Measurements from ENCODE around the gene DDHD1.
"Not testable (repeated sequence)": the region's sequence is repeated elsewhere in the genome, so short reads cannot be mapped to it uniquely, and the experiment has no call there.

DDHD1 gene

GRCh38 chr14:53137568-53138203 is 15.4 kb downstream of the DDHD1 start:
- Mint-ChIP-seq H3K4me1 (ENCODE audit: low read depth) (peaks cover 49% of the 10 kb centered on the region), H3K27me3 (no peaks in the 10 kb centered on the region), H3K36me3 (ENCODE audit: low read depth) (peaks cover 70% of the 10 kb centered on the region), H3K4me3 (no peak overlapping the region), H3K27ac (no peak overlapping the region), H3K9me3 (peaks cover 26% of the 10 kb centered on the region)

DNA sequence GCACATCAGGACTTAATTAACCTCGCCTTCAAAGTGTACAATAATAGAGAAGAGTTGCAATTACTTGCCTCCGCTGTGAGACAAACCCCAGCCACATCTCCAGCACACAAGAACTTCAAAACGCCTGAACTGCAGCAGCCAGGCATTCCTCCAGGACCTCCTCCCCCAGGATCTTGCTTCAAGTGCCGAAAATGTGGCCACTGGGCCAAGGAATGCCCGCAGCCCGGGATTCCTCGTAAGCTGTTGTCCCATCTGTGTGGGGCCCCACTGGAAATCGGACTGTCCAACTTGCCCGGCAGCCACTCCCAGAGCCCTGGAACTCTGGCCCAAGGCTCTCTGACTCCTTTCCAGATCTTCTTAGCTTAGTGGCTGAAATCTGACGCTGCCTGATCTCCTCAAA is 22.6 kb downstream of the DDHD1 start:
- not testable (repeated sequence) for H3K36me3 Mint-ChIP-seq (ENCODE audit: low read depth); H3K27ac Mint-ChIP-seq
- H3K4me1 Mint-ChIP-seq (ENCODE audit: low read depth), result peaks cover 34% of the 10 kb centered on the region

DNA sequence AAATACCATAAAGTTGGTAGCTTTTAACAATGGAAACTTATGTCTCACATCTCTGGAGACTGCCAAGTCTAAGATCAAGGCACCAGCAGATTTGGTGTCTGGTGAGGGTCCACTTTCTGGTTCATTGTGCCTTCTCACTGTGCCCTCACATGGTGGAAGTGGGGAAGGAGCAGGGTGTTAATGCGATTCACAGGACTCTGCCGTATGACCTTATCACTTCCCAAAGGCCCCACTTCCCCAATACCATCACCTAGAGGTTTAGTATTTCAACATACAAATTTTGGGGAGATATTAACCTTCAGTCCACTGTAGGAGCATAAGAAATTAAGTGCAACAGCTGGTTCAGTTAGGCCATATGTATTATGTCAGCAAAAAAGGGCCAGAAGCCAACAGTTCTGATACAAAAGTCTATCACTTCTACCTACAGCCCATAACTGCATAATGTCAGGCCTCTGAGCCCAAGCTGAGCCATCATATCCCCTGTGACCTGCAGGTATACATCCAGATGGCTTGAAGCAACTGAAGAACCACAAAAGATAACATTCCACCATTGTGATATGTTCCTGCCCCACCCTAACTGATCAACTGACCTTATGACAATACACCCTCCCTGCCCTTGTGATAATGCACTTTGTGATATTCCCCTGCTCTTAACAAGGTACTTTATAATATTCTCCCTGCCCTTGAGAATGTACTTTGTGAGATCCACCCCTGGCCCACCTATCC is 24.7 kb downstream of the DDHD1 start:
- peaks cover 13% of the 10 kb centered on the region for H3K9me3 Mint-ChIP-seq
- H3K4me3 Mint-ChIP-seq, result no peak overlapping the region
- H3K36me3 Mint-ChIP-seq (ENCODE audit: low read depth), result peaks cover 2% of the 10 kb centered on the region
- peak overlapping the region; percentile 70 for H3K27ac Mint-ChIP-seq
- H3K27me3 Mint-ChIP-seq, result no peaks in the 10 kb centered on the region
- peaks cover 36% of the 10 kb centered on the region for H3K4me1 Mint-ChIP-seq (ENCODE audit: low read depth)

More for the DNA sequence above, 22.6 kb downstream of the DDHD1 start:
- not testable (repeated sequence) for H3K27me3 Mint-ChIP-seq, H3K4me3 Mint-ChIP-seq
- H3K9me3 Mint-ChIP-seq, result peaks cover 13% of the 10 kb centered on the region

DNA sequence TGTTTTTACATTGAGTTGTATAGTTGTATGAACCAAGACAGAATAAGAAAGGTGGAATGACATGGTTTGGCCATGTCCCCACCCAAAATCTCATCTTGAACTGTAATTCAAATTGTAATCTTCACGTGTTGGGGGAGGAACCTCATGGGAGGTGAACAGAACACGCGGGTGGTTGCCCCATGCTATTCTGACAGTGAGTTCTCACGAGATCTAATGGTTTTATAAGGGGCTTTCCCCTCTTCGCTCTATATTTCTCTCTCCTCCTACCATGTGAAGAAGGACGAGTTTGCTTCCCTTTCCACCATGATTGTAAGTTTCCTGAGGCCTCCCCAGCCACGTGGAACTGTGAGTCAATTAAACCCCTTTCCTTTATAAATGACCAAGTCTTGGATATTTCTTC is 25.3 kb downstream of the DDHD1 start:
- Mint-ChIP-seq H3K4me1 (ENCODE audit: low read depth) (peaks cover 36% of the 10 kb centered on the region), H3K36me3 (ENCODE audit: low read depth) (peaks cover 4% of the 10 kb centered on the region), H3K27ac (peak overlapping the region; percentile 70), H3K4me3 (peak overlapping the region; percentile 58), H3K27me3 (no peaks in the 10 kb centered on the region), H3K9me3 (peaks cover 13% of the 10 kb centered on the region)

- peak overlapping the region; percentile 58 for H3K4me3 Mint-ChIP-seq
- H3K4me1 Mint-ChIP-seq (ENCODE audit: low read depth), result peaks cover 36% of the 10 kb centered on the region
- H3K36me3 Mint-ChIP-seq (ENCODE audit: low read depth), result peaks cover 7% of the 10 kb centered on the region
- H3K27ac Mint-ChIP-seq, result peak overlapping the region; percentile 70
- H3K27me3 Mint-ChIP-seq, result no peaks in the 10 kb centered on the region
- peaks cover 13% of the 10 kb centered on the region for H3K9me3 Mint-ChIP-seq
Observed at GRCh38 chr14:53127151-53127550, 26.0 kb downstream of the DDHD1 start.

GRCh38 chr14:53126731-53127130 is 26.4 kb downstream of the DDHD1 start:
- peaks cover 39% of the 10 kb centered on the region for H3K4me1 Mint-ChIP-seq (ENCODE audit: low read depth)
- peak overlapping the region; percentile 70 for H3K27ac Mint-ChIP-seq
- H3K9me3 Mint-ChIP-seq, result peaks cover 13% of the 10 kb centered on the region
- peak overlapping the region; percentile 48 for H3K4me3 Mint-ChIP-seq
- H3K36me3 Mint-ChIP-seq (ENCODE audit: low read depth), result peaks cover 11% of the 10 kb centered on the region
- no peaks in the 10 kb centered on the region for H3K27me3 Mint-ChIP-seq

DNA sequence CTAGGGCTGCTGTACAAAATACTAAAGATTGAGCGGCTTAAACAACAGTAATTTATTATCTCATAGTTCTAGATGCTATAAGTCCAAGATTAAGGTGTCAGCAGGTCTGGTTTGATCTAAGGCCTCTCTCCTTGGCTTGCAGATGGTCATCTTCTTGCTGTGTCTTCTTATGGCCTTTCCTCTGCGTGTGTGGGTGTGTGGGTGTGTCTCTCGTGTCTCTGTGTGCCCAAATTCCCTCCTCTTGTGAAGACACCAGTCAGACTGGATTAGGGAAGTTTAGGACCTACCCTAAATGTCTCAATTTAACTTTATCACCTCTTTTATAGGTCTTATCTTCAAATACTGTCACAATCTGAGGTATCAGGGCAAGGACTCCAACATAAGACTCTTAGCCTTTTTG is 28.3 kb downstream of the DDHD1 start:
- H3K36me3 Mint-ChIP-seq (ENCODE audit: low read depth), result peaks cover 26% of the 10 kb centered on the region
- H3K9me3 Mint-ChIP-seq, result peaks cover 13% of the 10 kb centered on the region
- no peak overlapping the region for H3K4me3 Mint-ChIP-seq
- no peaks in the 10 kb centered on the region for H3K27me3 Mint-ChIP-seq
- no peak overlapping the region for H3K27ac Mint-ChIP-seq
- H3K4me1 Mint-ChIP-seq (ENCODE audit: low read depth), result peaks cover 49% of the 10 kb centered on the region

DNA sequence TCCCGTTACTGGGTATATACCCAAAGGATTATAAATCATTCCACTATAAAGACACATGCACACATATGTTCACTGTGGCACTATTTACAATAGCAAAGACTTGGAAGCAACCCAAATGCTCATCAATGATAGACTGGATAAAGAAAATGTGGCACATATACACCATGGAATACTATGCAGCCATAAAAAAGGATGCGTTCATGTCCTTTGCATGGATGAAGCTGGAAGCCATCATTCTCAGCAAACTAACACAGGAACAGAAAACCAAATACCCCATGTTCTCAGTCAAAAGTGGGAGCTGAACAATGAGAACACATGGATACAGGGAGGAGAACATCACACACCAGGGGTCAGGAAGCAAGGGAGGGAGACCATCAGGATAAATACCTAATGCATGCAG is 31.7 kb downstream of the DDHD1 start:
- Mint-ChIP-seq H3K4me1 (ENCODE audit: low read depth) (peaks cover 62% of the 10 kb centered on the region), H3K36me3 (ENCODE audit: low read depth) (peaks cover 43% of the 10 kb centered on the region)

GRCh38 chr14:53117479-53117878 is 35.6 kb downstream of the DDHD1 start:
- peaks cover 56% of the 10 kb centered on the region for H3K36me3 Mint-ChIP-seq (ENCODE audit: low read depth)
- H3K27me3 Mint-ChIP-seq, H3K4me3 Mint-ChIP-seq, H3K27ac Mint-ChIP-seq: not testable (repeated sequence)
- peaks cover 16% of the 10 kb centered on the region for H3K9me3 Mint-ChIP-seq
- peaks cover 70% of the 10 kb centered on the region for H3K4me1 Mint-ChIP-seq (ENCODE audit: low read depth)

More for the DNA sequence above, 31.7 kb downstream of the DDHD1 start:
- H3K4me3 Mint-ChIP-seq, H3K9me3 Mint-ChIP-seq, H3K27me3 Mint-ChIP-seq, H3K27ac Mint-ChIP-seq: not testable (repeated sequence)

- H3K27ac Mint-ChIP-seq, result no peak overlapping the region
- no peaks in the 10 kb centered on the region for H3K27me3 Mint-ChIP-seq
- H3K4me1 Mint-ChIP-seq (ENCODE audit: low read depth), result peaks cover 56% of the 10 kb centered on the region
- peaks cover 16% of the 10 kb centered on the region for H3K9me3 Mint-ChIP-seq
- H3K4me3 Mint-ChIP-seq, result no peak overlapping the region
- H3K36me3 Mint-ChIP-seq (ENCODE audit: low read depth), result peaks cover 34% of the 10 kb centered on the region
Observed at GRCh38 chr14:53113989-53114388, 39.1 kb downstream of the DDHD1 start.

GRCh38 chr14:53110096-53110495 is 43.0 kb downstream of the DDHD1 start:
- H3K27me3 Mint-ChIP-seq, result no peaks in the 10 kb centered on the region
- H3K4me1 Mint-ChIP-seq (ENCODE audit: low read depth), result peaks cover 27% of the 10 kb centered on the region
- H3K36me3 Mint-ChIP-seq (ENCODE audit: low read depth), result peaks cover 4% of the 10 kb centered on the region
- H3K27ac Mint-ChIP-seq, result no peak overlapping the region
- H3K4me3 Mint-ChIP-seq, result no peak overlapping the region
- no peaks in the 10 kb centered on the region for H3K9me3 Mint-ChIP-seq

DNA sequence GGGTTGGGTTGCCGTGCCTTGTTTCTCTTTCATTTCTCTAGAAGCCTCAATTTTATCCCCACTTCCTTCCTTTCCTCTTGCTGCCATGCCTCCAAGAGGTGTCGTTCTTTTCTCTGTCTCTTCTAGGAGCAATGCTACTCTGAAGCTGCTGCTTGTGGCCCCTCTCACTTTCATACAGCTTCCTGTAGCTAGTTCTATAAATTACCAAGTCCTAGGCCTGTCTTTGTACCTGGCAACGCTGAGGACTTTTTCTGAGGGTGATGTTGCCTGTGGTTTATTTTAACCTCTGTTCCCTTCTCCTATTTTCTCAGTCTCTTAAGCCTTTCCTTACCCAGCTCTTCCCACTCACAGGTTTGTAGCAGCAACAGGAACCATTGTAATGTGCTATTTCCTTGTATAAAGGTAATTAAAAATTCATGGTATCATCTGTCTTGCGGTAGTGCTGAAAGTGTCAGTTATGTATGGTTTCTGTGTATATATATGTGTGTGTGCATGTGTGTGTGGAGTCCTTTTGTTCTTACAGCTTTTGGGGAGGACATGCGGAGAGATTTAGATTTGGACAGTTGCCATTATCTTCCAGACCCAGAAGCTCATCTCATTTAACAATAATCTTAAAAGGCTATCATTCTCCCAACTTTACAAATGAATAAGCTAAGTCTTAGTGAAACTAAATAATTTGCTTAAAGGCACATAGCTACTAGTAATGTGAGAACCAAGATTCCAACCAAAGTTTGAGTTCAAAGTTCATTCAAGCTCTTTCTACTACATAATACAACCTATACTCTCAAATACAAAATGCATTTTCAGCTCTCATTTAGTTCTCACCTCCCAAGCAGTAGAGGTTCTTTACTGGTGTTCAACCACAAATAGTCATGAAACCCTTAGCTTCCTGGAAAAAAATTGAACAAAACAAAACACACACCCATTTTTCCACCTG is 43.8 kb downstream of the DDHD1 start:
- no peaks in the 10 kb centered on the region for H3K36me3 Mint-ChIP-seq (ENCODE audit: low read depth)

GRCh38 chr14:53108292-53109104 is 44.6 kb downstream of the DDHD1 start:
- no peaks in the 10 kb centered on the region for H3K9me3 Mint-ChIP-seq
- no peak overlapping the region for H3K4me3 Mint-ChIP-seq
- no peaks in the 10 kb centered on the region for H3K27me3 Mint-ChIP-seq
- H3K4me1 Mint-ChIP-seq (ENCODE audit: low read depth), result peaks cover 18% of the 10 kb centered on the region
- no peak overlapping the region for H3K27ac Mint-ChIP-seq
- peaks cover 6% of the 10 kb centered on the region for H3K36me3 Mint-ChIP-seq (ENCODE audit: low read depth)

More for the DNA sequence above, 43.8 kb downstream of the DDHD1 start:
- Mint-ChIP-seq H3K27me3 (no peaks in the 10 kb centered on the region), H3K9me3 (no peaks in the 10 kb centered on the region), H3K4me1 (ENCODE audit: low read depth) (peaks cover 20% of the 10 kb centered on the region), H3K27ac (no peak overlapping the region), H3K4me3 (no peak overlapping the region)

- H3K36me3 Mint-ChIP-seq (ENCODE audit: low read depth), result peaks cover 19% of the 10 kb centered on the region
- H3K27me3 Mint-ChIP-seq, result no peaks in the 10 kb centered on the region
- H3K9me3 Mint-ChIP-seq, result no peaks in the 10 kb centered on the region
- H3K27ac Mint-ChIP-seq, result no peak overlapping the region
- peaks cover 20% of the 10 kb centered on the region for H3K4me1 Mint-ChIP-seq (ENCODE audit: low read depth)
- H3K4me3 Mint-ChIP-seq, result no peak overlapping the region
Observed at GRCh38 chr14:53106768-53107167, 46.4 kb downstream of the DDHD1 start.

Data from stimulated activated naive CD8-positive, alpha-beta T cell treated with anti-CD3 and anti-CD28 coated beads, Interleukin-15, Interleukin-2, amounts not matched to agents 100 ng/mL and 50 ng/mL, for 24 hours (primary cell).